Measurements from ENCODE around the gene MTNR1B.

The MTNR1B gene

GRCh38 chr11:93000511-93001476 lies 31.3 kb downstream of the MTNR1B start:
- POLR2A ChIA-PET, result no interaction called here
- no peak for TF ChIP-seq SETDB1 (IDR thresholded peaks at IDR 0.05; ENCODE audit: insufficient read length, low read length)
- TF ChIP-seq ZNF514 (tag by site-specific recombination; IDR thresholded peaks at IDR 0.05), result no peak
- no peak for TF ChIP-seq ZNF354C (tag by site-specific recombination; IDR thresholded peaks at IDR 0.05; ENCODE audit: borderline replicate concordance, low read depth)
- TF ChIP-seq ZNF292 (tag by site-specific recombination; IDR thresholded peaks at IDR 0.05; ENCODE audit: borderline replicate concordance, low read depth), result no peak
- TF ChIP-seq ZNF791 (tag by site-specific recombination; IDR thresholded peaks at IDR 0.05), result no peak
- TF ChIP-seq ZNF121 (tag by site-specific recombination; IDR thresholded peaks at IDR 0.05), result no peak
- TF ChIP-seq ZNF623 (tag by site-specific recombination; IDR thresholded peaks at IDR 0.05), result no peak
- TF ChIP-seq ZNF248 (tag by site-specific recombination; IDR thresholded peaks at IDR 0.05), result no peak
- no peak for TF ChIP-seq ZNF175 (tag by site-specific recombination; IDR thresholded peaks at IDR 0.05)
- no peak for TF ChIP-seq ZNF518A (tag by site-specific recombination; conservative IDR thresholded peaks at IDR 0.05; ENCODE audit: low read depth)
- TF ChIP-seq ZBTB20 (tag by site-specific recombination; IDR thresholded peaks at IDR 0.05), result no peak
- TF ChIP-seq ZNF112 (tag by site-specific recombination; IDR thresholded peaks at IDR 0.05), result no peak
- no peak for TF ChIP-seq ZNF626 (tag by site-specific recombination; IDR thresholded peaks at IDR 0.05)
- no peak for TF ChIP-seq ZNF24 (tag by site-specific recombination; IDR thresholded peaks at IDR 0.05)
- TF ChIP-seq ZNF449 (tag by site-specific recombination; IDR thresholded peaks at IDR 0.05), result no peak
- no peak for TF ChIP-seq SP2 (tag by site-specific recombination; IDR thresholded peaks at IDR 0.05)
- no peak for TF ChIP-seq ZNF19 (tag by site-specific recombination; IDR thresholded peaks at IDR 0.05; ENCODE audit: low read depth)
- Histone ChIP-seq H3K4me3 (ENCODE audit: low read depth, low read length) (no peak overlapping the region), H3K4me1 (ENCODE audit: control insufficient read depth, insufficient read depth, low read length) (no peaks in the 10 kb centered on the region), H3K27ac (ENCODE audit: extremely low read depth, low read depth, low read length) (no peak overlapping the region), H3K9me3 (ENCODE audit: control insufficient read depth, insufficient read depth, low read depth, low read length) (no peaks in the 10 kb centered on the region), H3K36me3 (ENCODE audit: control insufficient read depth in 2 of 2, insufficient read depth in 1 of 2, low read length in 2 of 2) (no peaks in the 10 kb centered on the region)
- CTCF ChIA-PET, result interaction anchor here (0.9 kb wide), 1 partner anchor 1820 kb away, joined by 3 read pairs; no protein-coding TSS in a partner anchor

- Histone ChIP-seq H3K4me1 (ENCODE audit: control insufficient read depth, insufficient read depth, low read length) (no peaks in the 10 kb centered on the region), H3K36me3 (ENCODE audit: control insufficient read depth in 2 of 2, insufficient read depth in 1 of 2, low read length in 2 of 2) (no peaks in the 10 kb centered on the region), H3K4me3 (ENCODE audit: low read depth, low read length) (no peak overlapping the region), H3K9me3 (ENCODE audit: control insufficient read depth, insufficient read depth, low read depth, low read length) (no peaks in the 10 kb centered on the region), H3K27ac (ENCODE audit: extremely low read depth, low read depth, low read length) (no peak overlapping the region)
- TF ChIP-seq ZNF362 (tag by site-specific recombination; IDR thresholded peaks at IDR 0.05) (no peak), ZNF777 (tag by site-specific recombination; IDR thresholded peaks at IDR 0.05; ENCODE audit: borderline replicate concordance) (no peak), SP3 (tag by site-specific recombination; IDR thresholded peaks at IDR 0.05) (no peak), ZNF610 (tag by site-specific recombination; IDR thresholded peaks at IDR 0.05; ENCODE audit: borderline replicate concordance) (no peak), ZNF501 (tag by site-specific recombination; IDR thresholded peaks at IDR 0.05) (no peak), ZNF629 (tag by site-specific recombination; IDR thresholded peaks at IDR 0.05) (no peak), TRIM28 (IDR thresholded peaks at IDR 0.05; ENCODE audit: borderline replicate concordance, low read length) (no peak), GLI4 (tag by site-specific recombination; IDR thresholded peaks at IDR 0.05) (no peak), ZNF155 (tag by site-specific recombination; IDR thresholded peaks at IDR 0.05) (no peak), HOXD13 (CRISPR knock-in tag; IDR thresholded peaks at IDR 0.05; ENCODE audit: borderline replicate concordance) (no peak), ZIC2 (tag by site-specific recombination; IDR thresholded peaks at IDR 0.05) (no peak), ZBTB20 (tag by site-specific recombination; IDR thresholded peaks at IDR 0.05) (no peak)
- CTCF ChIA-PET, result interaction anchor here (0.9 kb wide), 1 partner anchor 1821 kb away, joined by 3 read pairs; no protein-coding TSS in a partner anchor
- POLR2A ChIA-PET, result no interaction called here
These were observed 32.4 kb downstream of the MTNR1B start for GRCh38 chr11:93001806-93002205.
